Testis (tissue), 2 donors: Measurements from ENCODE around the gene ZBTB14.

Experiments used
- CTCF ChIP-seq, 3 experiments: fragments of 450-650 bp in 2 of 3; fragments of 200-600 bp in 1 of 3; sonication (generic) in 1 of 3; IDR thresholded peaks; one replicate each; pipeline ENCODE4 v1.5.1; 2016 to 2019; ENCODE audit warnings: antibody characterized with exemption in 3 of 3, mild to moderate bottlenecking in 2 of 3, moderate library complexity in 1 of 3
- POLR2A ChIP-seq: fragments of 450-650 bp; IDR thresholded peaks from one replicate; pipeline ENCODE4 v1.6.1; 2017; ENCODE audit warnings: antibody characterized with exemption, mild to moderate bottlenecking, moderate library complexity

- no peak for TF ChIP-seq CTCF (IDR thresholded peaks at IDR 0.05)
- no peak for TF ChIP-seq POLR2A
Observed at GRCh38 chr18:5253910-5254309, 41.6 kb downstream of the ZBTB14 start.
